HG03442 (cell line): ENCODE results near the gene ICOS.

ENCODE experiments used
- ATAC-seq: cut with Tn5 transposase; IDR thresholded peaks from one replicate; pipeline ENCODE4 v1.9.1; 2021; ENCODE audit warnings: mild to moderate bottlenecking, moderate library complexity; ENCODE audit not compliant: unreplicated experiment

Gene ICOS

GRCh38 chr2:204005940-204006721 is 69.6 kb downstream of the ICOS start:
- ATAC-seq, result no peak

- no peak for ATAC-seq
Measured at GRCh38 chr2:204008352-204008751, 71.8 kb downstream of the ICOS start.

GRCh38 chr2:204010628-204011560 is 74.3 kb downstream of the ICOS start:
- ATAC-seq, result no peak
